ENCODE measurements around the gene ACOX3. TPM values are rescaled to one million over a fixed set of nuclear protein-coding genes. Genes with fewer than 3 reads are reported as not detected.

The ACOX3 gene
- polyA plus RNA-seq, 1 experiment: 7.9 TPM

DNA sequence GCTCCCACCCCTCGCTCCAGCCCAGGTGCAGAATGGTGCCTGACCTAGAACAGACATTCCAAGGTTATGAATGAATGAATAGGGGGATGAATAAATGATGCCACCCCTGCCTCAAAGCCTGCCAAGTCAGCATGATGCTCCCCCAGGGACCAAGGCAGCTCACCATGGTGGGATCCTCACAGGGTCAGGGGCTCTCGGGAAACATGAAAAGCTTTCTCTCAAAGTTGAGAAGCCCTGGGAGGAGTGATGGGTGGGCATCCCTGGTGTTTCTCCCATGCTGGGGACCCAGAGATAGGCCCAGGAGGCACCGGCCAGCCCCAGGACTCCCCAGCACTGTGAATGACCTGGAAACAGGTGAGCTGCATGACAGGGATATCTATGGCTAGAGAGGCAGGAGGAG, 112.1 kb downstream of the ACOX3 start:
- no peak for DNase-seq (ENCODE audit: low read depth, low spot score)
- Histone ChIP-seq H3K4me3 (ENCODE audit: low read depth, low read length) (no peak overlapping the region), H3K9me3 (ENCODE audit: control insufficient read depth, insufficient read depth, low read length) (peaks cover 12% of the 10 kb centered on the region), H3K27me3 (ENCODE audit: control insufficient read depth, insufficient read depth, low read length) (peaks cover 3% of the 10 kb centered on the region), H3K27ac (ENCODE audit: low read depth, low read length) (no peak overlapping the region)
- POLR2A ChIA-PET: no interaction called here
- CTCF ChIA-PET: no interaction called here
- TF ChIP-seq, protein P1, sequence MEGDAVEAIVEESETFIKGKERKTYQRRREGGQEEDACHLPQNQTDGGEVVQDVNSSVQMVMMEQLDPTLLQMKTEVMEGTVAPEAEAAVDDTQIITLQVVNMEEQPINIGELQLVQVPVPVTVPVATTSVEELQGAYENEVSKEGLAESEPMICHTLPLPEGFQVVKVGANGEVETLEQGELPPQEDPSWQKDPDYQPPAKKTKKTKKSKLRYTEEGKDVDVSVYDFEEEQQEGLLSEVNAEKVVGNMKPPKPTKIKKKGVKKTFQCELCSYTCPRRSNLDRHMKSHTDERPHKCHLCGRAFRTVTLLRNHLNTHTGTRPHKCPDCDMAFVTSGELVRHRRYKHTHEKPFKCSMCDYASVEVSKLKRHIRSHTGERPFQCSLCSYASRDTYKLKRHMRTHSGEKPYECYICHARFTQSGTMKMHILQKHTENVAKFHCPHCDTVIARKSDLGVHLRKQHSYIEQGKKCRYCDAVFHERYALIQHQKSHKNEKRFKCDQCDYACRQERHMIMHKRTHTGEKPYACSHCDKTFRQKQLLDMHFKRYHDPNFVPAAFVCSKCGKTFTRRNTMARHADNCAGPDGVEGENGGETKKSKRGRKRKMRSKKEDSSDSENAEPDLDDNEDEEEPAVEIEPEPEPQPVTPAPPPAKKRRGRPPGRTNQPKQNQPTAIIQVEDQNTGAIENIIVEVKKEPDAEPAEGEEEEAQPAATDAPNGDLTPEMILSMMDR (IDR thresholded peaks at IDR 0.05; ENCODE audit: low read depth, low read length): no peak

DNA sequence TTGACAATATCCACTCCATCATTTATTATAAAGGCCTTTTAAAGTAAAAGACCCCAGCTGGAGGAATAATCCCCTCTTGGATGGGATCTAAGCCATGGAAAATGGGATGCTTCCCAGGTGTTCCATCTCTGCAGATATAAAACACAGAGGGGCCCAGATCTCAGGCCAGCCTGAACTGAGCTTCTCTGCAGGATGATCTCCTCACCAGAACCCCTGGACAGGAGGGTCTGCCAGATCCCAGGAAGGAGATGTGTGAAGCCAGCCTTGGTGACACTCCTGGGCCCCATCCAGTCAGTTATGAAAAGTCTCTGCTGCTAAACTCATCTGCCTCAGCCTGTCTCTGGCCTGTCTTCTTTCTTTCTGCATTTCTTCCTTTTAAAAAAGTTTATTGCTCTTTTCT, 114.3 kb downstream of the ACOX3 start:
- Histone ChIP-seq H3K4me3 (ENCODE audit: low read depth, low read length) (no peak overlapping the region), H3K9me3 (ENCODE audit: control insufficient read depth, insufficient read depth, low read length) (peaks cover 16% of the 10 kb centered on the region), H3K27ac (ENCODE audit: low read depth, low read length) (no peak overlapping the region), H3K27me3 (ENCODE audit: control insufficient read depth, insufficient read depth, low read length) (no peaks in the 10 kb centered on the region)
- CTCF ChIA-PET: no interaction called here
- no peak for DNase-seq (ENCODE audit: low read depth, low spot score)
- POLR2A ChIA-PET: no interaction called here
- TF ChIP-seq, protein P1 (IDR thresholded peaks at IDR 0.05; ENCODE audit: low read depth, low read length): no peak

DNA sequence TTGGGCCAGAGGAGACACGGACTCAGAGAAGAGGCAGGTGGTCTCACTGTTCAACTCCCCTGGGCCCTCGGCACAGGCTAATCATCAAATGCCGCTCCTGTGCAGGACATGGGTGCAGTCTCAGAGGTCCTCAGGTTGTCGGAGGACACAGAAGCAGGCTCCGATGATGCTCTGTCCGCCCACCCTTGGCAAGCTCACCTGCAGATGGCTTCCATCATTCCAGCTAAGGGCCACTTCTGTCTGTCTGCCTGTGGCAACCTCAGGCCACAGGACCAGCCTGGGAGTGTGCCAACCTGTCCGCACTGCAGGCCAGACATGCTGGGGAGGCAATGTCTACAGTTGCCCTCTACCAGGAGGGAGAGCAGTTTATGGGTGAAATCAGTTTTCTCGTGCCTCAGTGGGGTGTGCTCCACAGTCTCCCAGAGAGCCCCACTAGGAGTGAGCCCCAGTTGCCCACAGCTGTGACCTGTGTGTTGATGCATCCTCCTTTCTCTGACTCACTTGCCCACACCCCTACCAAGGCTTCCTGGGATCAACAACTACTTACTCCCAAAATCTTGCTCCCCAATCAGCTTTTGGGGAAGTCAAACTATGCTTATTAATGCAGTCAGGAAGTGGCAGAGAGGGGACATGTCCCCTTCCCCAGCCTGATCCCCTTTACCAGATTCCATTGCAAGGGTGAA, 115.1 kb downstream of the ACOX3 start:
- DNase-seq (ENCODE audit: low read depth, low spot score): no peak
- Histone ChIP-seq H3K27me3 (ENCODE audit: control insufficient read depth, insufficient read depth, low read length) (no peaks in the 10 kb centered on the region), H3K4me3 (ENCODE audit: low read depth, low read length) (no peak overlapping the region), H3K27ac (ENCODE audit: low read depth, low read length) (no peak overlapping the region), H3K9me3 (ENCODE audit: control insufficient read depth, insufficient read depth, low read length) (peaks cover 16% of the 10 kb centered on the region)
- TF ChIP-seq, protein P1 (IDR thresholded peaks at IDR 0.05; ENCODE audit: low read depth, low read length): no peak
- ChIA-PET POLR2A (no interaction called here), CTCF (no interaction called here)

DNA sequence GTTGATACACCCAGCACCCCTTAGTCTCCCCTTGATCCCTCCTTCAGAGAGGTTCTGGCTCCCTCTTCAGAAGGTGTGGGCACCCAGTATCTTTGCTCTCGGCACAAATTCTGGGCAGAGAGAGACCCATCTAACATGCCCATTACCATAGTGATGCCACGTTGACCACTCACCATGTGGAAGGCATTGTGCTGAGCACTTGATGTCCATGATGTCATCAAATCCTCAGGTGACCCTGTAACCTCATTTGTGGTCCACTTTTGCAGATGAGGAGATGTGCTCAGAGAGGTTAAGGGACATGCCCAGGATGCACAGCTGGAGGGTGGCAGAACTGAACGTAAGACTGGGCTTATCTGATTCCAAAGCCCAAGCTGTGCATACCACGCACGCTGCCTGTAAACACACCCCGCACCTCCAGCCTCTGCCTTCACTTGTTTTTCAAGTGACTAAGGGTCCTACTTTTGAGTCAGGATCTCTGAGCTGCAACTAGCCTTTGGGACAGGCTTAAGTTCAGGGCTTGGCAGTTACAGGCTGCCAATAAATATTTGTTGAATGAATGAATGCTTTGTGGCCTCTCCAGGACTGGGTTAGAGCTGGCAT, 115.8 kb downstream of the ACOX3 start:
- H3K4me3 ChIP-seq (ENCODE audit: low read depth, low read length): no peak overlapping the region
- peaks cover 16% of the 10 kb centered on the region for H3K9me3 ChIP-seq (ENCODE audit: control insufficient read depth, insufficient read depth, low read length)
- H3K27ac ChIP-seq (ENCODE audit: low read depth, low read length): no peak overlapping the region
- TF ChIP-seq, protein P1 (IDR thresholded peaks at IDR 0.05; ENCODE audit: low read depth, low read length): no peak
- H3K27me3 ChIP-seq (ENCODE audit: control insufficient read depth, insufficient read depth, low read length): no peaks in the 10 kb centered on the region
- no peak for DNase-seq (ENCODE audit: low read depth, low spot score)
- CTCF ChIA-PET: no interaction called here
- POLR2A ChIA-PET: interaction anchor here (0.8 kb wide), 1 partner anchor 56 kb away, joined by 3 read pairs; the partner anchor contains the start of gene HTRA3

DNA sequence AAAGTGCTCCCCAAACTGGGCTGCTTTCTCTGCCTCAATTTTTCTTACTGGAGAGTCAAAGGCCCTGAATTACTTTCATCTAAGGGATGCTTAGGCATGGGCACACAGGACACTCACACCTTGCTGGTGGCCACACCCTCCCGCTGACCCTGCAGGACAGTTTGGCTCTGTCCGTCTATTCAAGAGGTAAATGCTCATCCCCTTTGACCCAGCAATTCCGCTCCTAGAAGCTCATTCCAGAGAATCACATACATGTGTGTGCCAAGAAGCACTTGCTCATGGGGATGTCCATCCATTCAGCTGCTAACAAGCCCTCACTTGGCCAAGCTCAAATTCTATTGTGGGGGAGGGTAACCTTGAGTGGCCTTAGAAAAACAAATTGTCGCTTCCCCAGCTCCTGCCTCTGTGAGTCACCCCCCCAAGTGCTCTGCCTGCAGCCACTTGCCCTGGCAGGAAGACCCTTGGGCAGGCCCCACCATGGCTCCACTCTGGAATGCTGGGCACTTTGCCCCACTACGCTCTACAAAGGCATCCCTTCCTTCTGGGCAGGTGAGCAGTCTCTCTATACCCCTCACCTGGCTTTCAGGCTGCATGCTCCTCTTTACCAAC, 116.5 kb downstream of the ACOX3 start:
- Histone ChIP-seq H3K27me3 (ENCODE audit: control insufficient read depth, insufficient read depth, low read length) (no peaks in the 10 kb centered on the region), H3K27ac (ENCODE audit: low read depth, low read length) (no peak overlapping the region), H3K4me3 (ENCODE audit: low read depth, low read length) (no peak overlapping the region), H3K9me3 (ENCODE audit: control insufficient read depth, insufficient read depth, low read length) (peaks cover 16% of the 10 kb centered on the region)
- no peak for DNase-seq (ENCODE audit: low read depth, low spot score)
- TF ChIP-seq, protein P1 (IDR thresholded peaks at IDR 0.05; ENCODE audit: low read depth, low read length): no peak
- POLR2A ChIA-PET: interaction anchor here (0.8 kb wide), 1 partner anchor 55 kb away, joined by 3 read pairs; the partner anchor contains the start of gene HTRA3
- CTCF ChIA-PET: no interaction called here

All from AG04450 (cell line).